Endothelial cell (in vitro differentiated cells): ENCODE results near the gene PDF. TPM values are rescaled to one million over a fixed set of nuclear protein-coding genes. Genes with fewer than 3 reads are reported as not detected.

ENCODE experiments used
- DNase-seq: peaks from one replicate; pipeline ENCODE4 v3.0.0; 2021; ENCODE audit warnings: low spot score
- H3K27ac Mint-ChIP-seq: one replicate; pipeline ENCODE4 v1.8.0; 2021; ENCODE audit warnings: mixed read lengths, inconsistent platforms; ENCODE audit not compliant: unreplicated experiment
- H3K27me3 Mint-ChIP-seq: one replicate; pipeline ENCODE4 v1.8.0; 2021; ENCODE audit warnings: mild to moderate bottlenecking, moderate library complexity, mixed read lengths, inconsistent platforms; ENCODE audit not compliant: unreplicated experiment
- H3K36me3 Mint-ChIP-seq: one replicate; pipeline ENCODE4 v1.8.0; 2021; ENCODE audit warnings: mild to moderate bottlenecking, low read depth, mixed read lengths, inconsistent platforms; ENCODE audit not compliant: unreplicated experiment
- H3K4me1 Mint-ChIP-seq: one replicate; pipeline ENCODE4 v1.8.0; 2021; ENCODE audit warnings: mild to moderate bottlenecking, mixed read lengths, inconsistent platforms; ENCODE audit not compliant: unreplicated experiment
- H3K4me3 Mint-ChIP-seq: one replicate; pipeline ENCODE4 v1.8.0; 2021; ENCODE audit warnings: mild to moderate bottlenecking, mixed read lengths, inconsistent platforms; ENCODE audit not compliant: unreplicated experiment
- H3K9me3 Mint-ChIP-seq: one replicate; pipeline ENCODE4 v1.8.0; 2021; ENCODE audit warnings: mixed read lengths, inconsistent platforms; ENCODE audit not compliant: unreplicated experiment
- long read RNA-seq: library from polyadenylated mRNA; unstranded; transcript quantifications from one replicate; pipeline ENCODE4 v2.0.0, GENCODE V29; 2020; ENCODE audit not compliant: unreplicated experiment
- total RNA-seq: library from RNA; stranded (reverse); fragmentation: NEBNext Ultra II Directional; extraction: Animal tissue kit (Norgen Biotek cat#: 25700); gene quantifications from one replicate; pipeline ENCODE4 v1.2.1, GENCODE V29; 2021; ENCODE audit not compliant: unreplicated experiment
- TF ChIP-seq, protein P1 (sequence below): fragments of 200-600 bp; sonication (generic); IDR thresholded peaks from one replicate; pipeline ENCODE4 v1.5.0; 2021; ENCODE audit warnings: antibody characterized with exemption; ENCODE audit not compliant: unreplicated experiment

PDF gene, protein sequence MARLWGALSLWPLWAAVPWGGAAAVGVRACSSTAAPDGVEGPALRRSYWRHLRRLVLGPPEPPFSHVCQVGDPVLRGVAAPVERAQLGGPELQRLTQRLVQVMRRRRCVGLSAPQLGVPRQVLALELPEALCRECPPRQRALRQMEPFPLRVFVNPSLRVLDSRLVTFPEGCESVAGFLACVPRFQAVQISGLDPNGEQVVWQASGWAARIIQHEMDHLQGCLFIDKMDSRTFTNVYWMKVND
- total RNA-seq = 11.4 TPM
- long read RNA-seq, partial matches to known transcripts = 0 of 4 reads
- long read RNA-seq, other reads (novel, unspliced or antisense) = 0 of 4 reads

DNA sequence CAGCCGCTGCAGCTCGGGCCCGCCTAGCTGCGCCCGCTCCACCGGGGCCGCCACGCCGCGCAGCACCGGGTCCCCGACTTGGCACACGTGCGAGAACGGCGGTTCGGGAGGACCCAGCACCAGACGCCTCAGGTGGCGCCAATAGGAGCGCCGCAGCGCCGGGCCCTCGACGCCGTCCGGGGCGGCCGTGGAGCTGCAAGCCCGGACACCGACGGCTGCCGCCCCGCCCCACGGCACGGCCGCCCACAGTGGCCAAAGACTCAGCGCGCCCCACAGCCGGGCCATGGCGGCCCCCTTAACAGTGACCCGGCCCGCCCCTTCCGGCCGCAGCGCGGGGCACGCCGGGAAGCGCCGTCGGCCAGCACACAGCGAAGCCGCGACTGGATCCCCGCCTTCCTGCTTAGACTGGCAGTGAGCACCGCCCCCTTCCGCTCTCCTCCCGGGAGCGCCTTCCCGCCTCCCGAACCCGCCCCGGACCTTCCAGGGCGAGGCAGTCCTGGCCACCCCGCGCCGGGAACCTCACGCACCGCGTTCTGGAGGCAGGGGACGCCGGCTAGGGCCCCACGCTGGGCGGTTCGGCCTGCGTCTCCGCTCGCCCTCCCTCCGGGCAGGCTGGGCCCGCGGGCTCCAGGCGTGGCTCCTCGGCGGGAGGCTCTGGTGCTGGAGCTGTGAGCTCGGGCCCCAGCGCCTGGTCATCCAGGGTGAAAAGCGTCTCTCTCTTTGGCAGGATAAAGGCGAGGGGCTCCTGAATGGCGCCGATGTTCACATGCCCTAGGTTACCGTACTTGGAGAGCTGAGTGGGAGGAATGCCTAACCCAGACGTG is at the start of gene PDF:
PDF (minus strand) TSS at position 303 of the 824 bp plus-strand sequence; CDS start at position 285, 18 bp downstream.
- Mint-ChIP-seq H3K9me3 (no peaks in the 10 kb centered on the region), H3K4me3 (peak within 1 kb of the TSS; percentile 88), H3K27me3 (peaks cover 11% of the 10 kb centered on the region), H3K27ac (peak within 1 kb of the TSS; percentile 77), H3K36me3 (peaks cover 31% of the 10 kb centered on the region), H3K4me1 (peaks cover 14% of the 10 kb centered on the region)
- peak; percentile 94 for DNase-seq
- TF ChIP-seq, protein P1, sequence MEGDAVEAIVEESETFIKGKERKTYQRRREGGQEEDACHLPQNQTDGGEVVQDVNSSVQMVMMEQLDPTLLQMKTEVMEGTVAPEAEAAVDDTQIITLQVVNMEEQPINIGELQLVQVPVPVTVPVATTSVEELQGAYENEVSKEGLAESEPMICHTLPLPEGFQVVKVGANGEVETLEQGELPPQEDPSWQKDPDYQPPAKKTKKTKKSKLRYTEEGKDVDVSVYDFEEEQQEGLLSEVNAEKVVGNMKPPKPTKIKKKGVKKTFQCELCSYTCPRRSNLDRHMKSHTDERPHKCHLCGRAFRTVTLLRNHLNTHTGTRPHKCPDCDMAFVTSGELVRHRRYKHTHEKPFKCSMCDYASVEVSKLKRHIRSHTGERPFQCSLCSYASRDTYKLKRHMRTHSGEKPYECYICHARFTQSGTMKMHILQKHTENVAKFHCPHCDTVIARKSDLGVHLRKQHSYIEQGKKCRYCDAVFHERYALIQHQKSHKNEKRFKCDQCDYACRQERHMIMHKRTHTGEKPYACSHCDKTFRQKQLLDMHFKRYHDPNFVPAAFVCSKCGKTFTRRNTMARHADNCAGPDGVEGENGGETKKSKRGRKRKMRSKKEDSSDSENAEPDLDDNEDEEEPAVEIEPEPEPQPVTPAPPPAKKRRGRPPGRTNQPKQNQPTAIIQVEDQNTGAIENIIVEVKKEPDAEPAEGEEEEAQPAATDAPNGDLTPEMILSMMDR = peak; percentile 26

DNA sequence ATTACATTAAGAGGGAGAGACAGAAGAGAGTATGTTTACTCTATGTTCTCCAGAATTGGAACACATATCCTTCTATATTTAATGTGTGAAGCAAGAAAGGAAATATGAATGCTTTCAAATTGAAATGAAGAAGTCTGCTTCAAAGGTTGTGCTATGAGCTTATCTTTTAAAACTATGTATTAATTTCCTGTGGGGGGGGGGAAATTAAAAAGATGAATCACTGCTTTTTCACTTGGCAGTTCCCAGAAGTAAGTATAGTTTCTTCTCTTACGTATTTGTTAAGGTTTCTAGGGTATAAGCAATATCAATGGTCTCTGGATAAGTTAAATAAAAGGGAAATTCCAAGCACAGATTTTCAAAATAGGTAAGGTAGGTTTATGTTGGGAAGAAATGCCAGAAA is 48.4 kb upstream of the PDF start:
- TF ChIP-seq, protein P1 = no peak
- Mint-ChIP-seq H3K4me1 (peaks cover 1% of the 10 kb centered on the region), H3K27ac (no peak overlapping the region), H3K9me3 (no peaks in the 10 kb centered on the region), H3K27me3 (no peaks in the 10 kb centered on the region), H3K4me3 (no peak overlapping the region), H3K36me3 (peaks cover 20% of the 10 kb centered on the region)
- no peak for DNase-seq

DNA sequence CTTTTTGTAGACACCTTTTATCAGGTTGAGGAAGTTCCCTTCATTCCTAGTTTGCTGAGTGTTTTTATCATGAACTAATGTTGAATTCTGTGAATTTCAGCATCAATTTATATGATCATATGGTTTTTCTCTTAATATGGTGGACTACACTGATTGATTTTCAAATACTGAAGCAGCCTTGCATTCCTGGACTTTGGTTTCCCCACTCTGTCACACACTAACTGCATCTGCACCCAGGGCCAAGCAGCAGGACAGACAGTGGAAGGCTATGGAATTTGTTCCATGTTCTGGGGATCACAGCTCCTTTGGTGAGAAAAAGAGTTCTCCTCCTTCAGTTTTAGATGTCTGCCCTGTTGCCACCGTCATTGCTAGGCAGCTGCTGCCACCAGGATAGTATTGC is 47.6 kb upstream of the PDF start:
- no peak overlapping the region for H3K4me3 Mint-ChIP-seq
- H3K36me3 Mint-ChIP-seq = peaks cover 20% of the 10 kb centered on the region
- no peak overlapping the region for H3K27ac Mint-ChIP-seq

GRCh38 chr16:69376393-69377059 is 46.1 kb upstream of the PDF start:
- Mint-ChIP-seq H3K4me1 (peaks cover 22% of the 10 kb centered on the region), H3K4me3 (no peak overlapping the region), H3K9me3 (no peaks in the 10 kb centered on the region), H3K27ac (no peak overlapping the region), H3K36me3 (peaks cover 11% of the 10 kb centered on the region), H3K27me3 (peaks cover 3% of the 10 kb centered on the region)
- TF ChIP-seq, protein P1 = no peak
- DNase-seq = no peak

More for the DNA sequence above, 47.6 kb upstream of the PDF start:
- Mint-ChIP-seq H3K9me3 (no peaks in the 10 kb centered on the region), H3K4me1 (peaks cover 9% of the 10 kb centered on the region), H3K27me3 (no peaks in the 10 kb centered on the region)
- TF ChIP-seq, protein P1 = no peak
- DNase-seq = no peak
